Smooth muscle cell (in vitro differentiated cells): ENCODE measurements around the gene KCNJ4. TPM values are rescaled to one million over a fixed set of nuclear protein-coding genes. Genes with fewer than 3 reads are reported as not detected.

Experiments
- DNase-seq: peaks from one replicate; lab custom pipeline; 2025; ENCODE audit not compliant: unreplicated experiment; lab: John Stamatoyannopoulos, UW
- H2AFZ ChIP-seq: fragments of 200-600 bp; sonication (generic); 2 replicates; pipeline ENCODE4 v1.6.0; 2016; ENCODE audit warnings: antibody characterized with exemption, low read depth, mild to moderate bottlenecking
- H3F3A ChIP-seq: fragments of 200-600 bp; sonication (generic); 2 replicates; pipeline ENCODE4 v1.6.0; 2017; ENCODE audit warnings: antibody characterized with exemption, low read depth
- H3K27ac ChIP-seq: fragments of 200-600 bp; sonication (generic); 2 replicates; pipeline ENCODE4 v1.5.1; 2016; ENCODE audit warnings: low read depth, mild to moderate bottlenecking
- H3K27me3 ChIP-seq: fragments of 200-600 bp; sonication (generic); 2 replicates; pipeline ENCODE4 v1.6.1; 2016; ENCODE audit warnings: low read depth, mild to moderate bottlenecking
- H3K36me3 ChIP-seq: fragments of 200-600 bp; sonication (generic); 2 replicates; pipeline ENCODE4 v1.5.1; 2016; ENCODE audit warnings: low read depth
- H3K4me1 ChIP-seq: fragments of 200-600 bp; sonication (generic); 2 replicates; pipeline ENCODE4 v1.5.1; 2016; ENCODE audit warnings: low read depth
- H3K4me2 ChIP-seq: fragments of 200-600 bp; sonication (generic); 2 replicates; pipeline ENCODE4 v1.6.0; 2016; ENCODE audit warnings: mild to moderate bottlenecking
- H3K4me3 ChIP-seq: fragments of 200-600 bp; sonication (generic); 2 replicates; pipeline ENCODE4 v1.5.1; 2016; ENCODE audit warnings: mild to moderate bottlenecking
- H3K79me2 ChIP-seq: fragments of 200-600 bp; sonication (generic); 2 replicates; pipeline ENCODE4 v1.6.0; 2016; ENCODE audit warnings: low read depth, mild to moderate bottlenecking
- H3K9ac ChIP-seq: fragments of 200-600 bp; sonication (generic); 2 replicates; pipeline ENCODE4 v1.6.0; 2016; ENCODE audit warnings: low read depth
- H3K9me3 ChIP-seq: fragments of 200-600 bp; sonication (generic); replicated peaks from 2 replicates; pipeline ENCODE4 v1.5.1; 2016; ENCODE audit warnings: low read depth
- H4K20me1 ChIP-seq: fragments of 200-600 bp; sonication (generic); 2 replicates; pipeline ENCODE4 v1.6.0; 2016; ENCODE audit warnings: low read depth
- CTCF ChIP-seq: fragments of 200-600 bp; sonication (generic); IDR thresholded peaks from 2 replicates; pipeline ENCODE4 v1.5.1; 2017; ENCODE audit warnings: borderline replicate concordance, mild to moderate bottlenecking, antibody characterized with exemption; ENCODE audit not compliant: insufficient read depth, poor library complexity, severe bottlenecking
- WGBS: methylation state at CpG from one replicate; pipeline ENCODE4 v1.1.7; 2016; ENCODE audit warnings: low lambda C conversion rate; 5-methylcytosine and 5-hydroxymethylcytosine counted together
- polyA plus RNA-seq: library from polyadenylated mRNA; unstranded; fragments of >200 nt; fragmentation: Nextera tagmentation; extraction: Ambion mirVana; gene quantifications from 2 replicates; pipeline ENCODE4 v1.2.1, GENCODE V29; 2016
- total RNA-seq: library from RNA; depleted of rRNA; stranded (reverse); fragments of >200 nt; gene quantifications from 2 replicates; pipeline ENCODE4 v1.2.3, GENCODE V29; 2014

Gene KCNJ4
- total and polyA plus RNA-seq, 2 experiments from 2014 or later = not detected

GRCh38 chr22:38481871-38482332, 26.9 kb upstream of the KCNJ4 start:
- Histone ChIP-seq H3K4me2 (no peak overlapping the region), H3K79me2 (no peaks in the 10 kb centered on the region), H3K36me3 (peaks cover 13% of the 10 kb centered on the region), H3K27me3 (no peaks in the 10 kb centered on the region), H3K27ac (peak overlapping the region; percentile 34), H3K9ac (no peak overlapping the region), H4K20me1 (peaks cover 77% of the 10 kb centered on the region), H3F3A (peaks cover 69% of the 10 kb centered on the region), H3K9me3 (no peaks in the 10 kb centered on the region), H3K4me3 (no peak overlapping the region), H2AFZ (no peak overlapping the region), H3K4me1 (no peaks in the 10 kb centered on the region)
- no peak for DNase-seq
- no peak for TF ChIP-seq CTCF
- 96% methylated on average over 8 of the region's 8 CpGs for WGBS

- 92% methylated on average over 3 of the region's 3 CpGs for WGBS
These were observed 26.3 kb upstream of the KCNJ4 start for GRCh38 chr22:38481162-38481870.

GRCh38 chr22:38479096-38479837, 24.3 kb upstream of the KCNJ4 start:
- H3K9ac ChIP-seq = no peak overlapping the region
- no peak for DNase-seq
- H3K4me2 ChIP-seq = no peak overlapping the region
- H3K4me1 ChIP-seq = no peaks in the 10 kb centered on the region
- H3K4me3 ChIP-seq = no peak overlapping the region
- peaks cover 5% of the 10 kb centered on the region for H3K36me3 ChIP-seq
- H3K9me3 ChIP-seq = no peaks in the 10 kb centered on the region
- WGBS = 80% methylated on average over 7 of the region's 7 CpGs
- TF ChIP-seq CTCF = no peak
- no peak overlapping the region for H2AFZ ChIP-seq
- H3K79me2 ChIP-seq = no peaks in the 10 kb centered on the region
- H3F3A ChIP-seq = peaks cover 50% of the 10 kb centered on the region
- H4K20me1 ChIP-seq = peaks cover 59% of the 10 kb centered on the region
- no peaks in the 10 kb centered on the region for H3K27me3 ChIP-seq
- peak overlapping the region; percentile 22 for H3K27ac ChIP-seq

More at GRCh38 chr22:38481162-38481870, 26.3 kb upstream of the KCNJ4 start:
- H3K36me3 ChIP-seq = peaks cover 13% of the 10 kb centered on the region
- no peaks in the 10 kb centered on the region for H3K9me3 ChIP-seq
- no peak overlapping the region for H3K4me3 ChIP-seq
- H3K4me2 ChIP-seq = no peak overlapping the region
- peak overlapping the region; percentile 39 for H3K27ac ChIP-seq
- no peak overlapping the region for H2AFZ ChIP-seq
- H4K20me1 ChIP-seq = peaks cover 71% of the 10 kb centered on the region
- peaks cover 63% of the 10 kb centered on the region for H3F3A ChIP-seq
- TF ChIP-seq CTCF = no peak
- no peaks in the 10 kb centered on the region for H3K79me2 ChIP-seq
- DNase-seq = no peak
- no peaks in the 10 kb centered on the region for H3K4me1 ChIP-seq
- no peak overlapping the region for H3K9ac ChIP-seq
- no peaks in the 10 kb centered on the region for H3K27me3 ChIP-seq
